ENCODE data around the gene SAP130. TPM values are rescaled to one million over a fixed set of nuclear protein-coding genes. Genes with fewer than 3 reads are reported as not detected.

The SAP130 gene
- total and polyA plus RNA-seq, 2 of the 4 experiments (the other 2 are of a cell fraction): 6.1 to 17.1 TPM

DNA sequence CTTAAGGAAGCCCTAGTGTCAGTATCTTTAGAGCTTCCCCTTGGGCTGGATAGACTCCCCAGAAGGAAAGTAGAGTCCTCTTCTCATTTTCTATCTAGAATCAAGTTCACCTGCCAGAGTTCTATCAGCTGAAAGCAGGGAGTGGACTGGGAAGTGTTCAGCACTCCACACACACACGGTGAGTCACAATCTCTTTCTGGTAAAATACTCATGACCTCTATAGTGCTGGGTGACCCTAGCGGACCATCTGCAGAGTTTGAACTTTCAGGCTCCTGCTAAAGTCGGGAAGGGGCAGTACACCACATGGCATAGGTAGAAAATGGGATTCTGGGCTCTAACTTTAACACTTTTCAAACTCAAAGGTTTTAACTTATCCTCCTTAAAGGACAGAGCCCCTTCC is 43.3 kb downstream of the SAP130 start:
- Histone ChIP-seq H3K56ac (ENCODE audit: extremely low read depth, insufficient read depth, low read length) (no peak overlapping the region), H3K9ac (ENCODE audit: low read depth, low read length) (no peak overlapping the region), H2BK20ac (ENCODE audit: low read depth, low read length) (no peak overlapping the region), H3K18ac (ENCODE audit: low read depth, low read length) (no peak overlapping the region), H4K20me1 (ENCODE audit: insufficient read depth, low read length) (no peaks in the 10 kb centered on the region; the same call in 1 of the 2 replicates), H3K4ac (ENCODE audit: low read depth, low read length) (no peak overlapping the region), H3K4me3 (ENCODE audit: insufficient read depth, low read depth, low read length) (no peak overlapping the region), H2AFZ (replicated peaks; ENCODE audit: low read length, poor library complexity) (no peak overlapping the region), H3K79me1 (ENCODE audit: low read depth in 1 of 2, low read length in 2 of 2) (peaks cover 9 to 20% of the 10 kb centered on the region in 2 experiments; a peak in 2 of 4 replicates), H3K27ac (ENCODE audit: insufficient read depth, low read length) (no peak overlapping the region), H3K36me3 (ENCODE audit: control insufficient read depth, insufficient read depth, low read length) (peaks cover 46% of the 10 kb centered on the region), H2BK5ac (ENCODE audit: low read depth, low read length, poor library complexity, severe bottlenecking) (no peak overlapping the region), H3K27me3 (ENCODE audit: control insufficient read depth, insufficient read depth, low read length) (no peaks in the 10 kb centered on the region), H4K5ac (ENCODE audit: low read depth, low read length) (no peak overlapping the region), H2AK9ac (replicated peaks; ENCODE audit: low read depth, low read length, poor library complexity) (no peak overlapping the region), H2AK5ac (ENCODE audit: low read depth, low read length) (no peak overlapping the region), H2BK15ac (ENCODE audit: low read depth, low read length) (no peak overlapping the region), H3K9me1 (ENCODE audit: insufficient read depth, low read length) (peaks cover 5% of the 10 kb centered on the region; the same call in 1 of the 2 replicates), H3K14ac (replicated peaks; ENCODE audit: low read depth, low read length) (no peak overlapping the region), H3K4me1 (ENCODE audit: control insufficient read depth, insufficient read depth, low read length) (no peaks in the 10 kb centered on the region; the same call in 1 of the 2 replicates), H4K91ac (ENCODE audit: insufficient read depth, low read depth, low read length) (no peak overlapping the region), H4K8ac (ENCODE audit: low read depth in 2 of 2, low read length in 2 of 2) (no peak overlapping the region), H2BK120ac (ENCODE audit: low read depth, low read length) (no peak overlapping the region), H3K23ac (ENCODE audit: low read depth, low read length) (no peak overlapping the region), H3K4me2 (ENCODE audit: low read depth, low read length) (no peak overlapping the region), H3K9me3 (ENCODE audit: control insufficient read depth, insufficient read depth, low read length) (no peaks in the 10 kb centered on the region)
- WGBS, 2 experiments (ENCODE audit: extremely low coverage in 2 of 2, insufficient read length in 1 of 2): no CpG with 5 or more reads among the region's 3 CpGs
- TF ChIP-seq NFE2L2 (IDR thresholded peaks at IDR 0.05; ENCODE audit: low read depth, low read length) (no peak), CHD1 (IDR thresholded peaks at IDR 0.05; ENCODE audit: low read depth, low read length) (no peak), MAZ (IDR thresholded peaks at IDR 0.05; ENCODE audit: borderline replicate concordance, low read depth, low read length) (no peak), MAFK (IDR thresholded peaks at IDR 0.05; ENCODE audit: low read depth, low read length) (no peak), RFX5 (IDR thresholded peaks at IDR 0.05; ENCODE audit: low read depth, low read length) (no peak), RCOR1 (IDR thresholded peaks at IDR 0.05; ENCODE audit: insufficient replicate concordance, low read length) (no peak), POLR2A (IDR thresholded peaks at IDR 0.05; ENCODE audit: low read depth, low read length) (no peak), SMC3 (IDR thresholded peaks at IDR 0.05; ENCODE audit: low read depth, low read length) (no peak), FOS (IDR thresholded peaks at IDR 0.05; ENCODE audit: low read depth, low read length) (no peak), MXI1 (IDR thresholded peaks at IDR 0.05; ENCODE audit: borderline replicate concordance, low read depth, low read length) (no peak), RAD21 (IDR thresholded peaks at IDR 0.05; ENCODE audit: low read length) (no peak), CEBPB (IDR thresholded peaks at IDR 0.05; ENCODE audit: low read depth, low read length) (no peak)
- TF ChIP-seq, protein P1, sequence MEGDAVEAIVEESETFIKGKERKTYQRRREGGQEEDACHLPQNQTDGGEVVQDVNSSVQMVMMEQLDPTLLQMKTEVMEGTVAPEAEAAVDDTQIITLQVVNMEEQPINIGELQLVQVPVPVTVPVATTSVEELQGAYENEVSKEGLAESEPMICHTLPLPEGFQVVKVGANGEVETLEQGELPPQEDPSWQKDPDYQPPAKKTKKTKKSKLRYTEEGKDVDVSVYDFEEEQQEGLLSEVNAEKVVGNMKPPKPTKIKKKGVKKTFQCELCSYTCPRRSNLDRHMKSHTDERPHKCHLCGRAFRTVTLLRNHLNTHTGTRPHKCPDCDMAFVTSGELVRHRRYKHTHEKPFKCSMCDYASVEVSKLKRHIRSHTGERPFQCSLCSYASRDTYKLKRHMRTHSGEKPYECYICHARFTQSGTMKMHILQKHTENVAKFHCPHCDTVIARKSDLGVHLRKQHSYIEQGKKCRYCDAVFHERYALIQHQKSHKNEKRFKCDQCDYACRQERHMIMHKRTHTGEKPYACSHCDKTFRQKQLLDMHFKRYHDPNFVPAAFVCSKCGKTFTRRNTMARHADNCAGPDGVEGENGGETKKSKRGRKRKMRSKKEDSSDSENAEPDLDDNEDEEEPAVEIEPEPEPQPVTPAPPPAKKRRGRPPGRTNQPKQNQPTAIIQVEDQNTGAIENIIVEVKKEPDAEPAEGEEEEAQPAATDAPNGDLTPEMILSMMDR (conservative IDR thresholded peaks at IDR 0.05; ENCODE audit: low read depth, low read length): no peak
- TF ChIP-seq, protein P2, sequence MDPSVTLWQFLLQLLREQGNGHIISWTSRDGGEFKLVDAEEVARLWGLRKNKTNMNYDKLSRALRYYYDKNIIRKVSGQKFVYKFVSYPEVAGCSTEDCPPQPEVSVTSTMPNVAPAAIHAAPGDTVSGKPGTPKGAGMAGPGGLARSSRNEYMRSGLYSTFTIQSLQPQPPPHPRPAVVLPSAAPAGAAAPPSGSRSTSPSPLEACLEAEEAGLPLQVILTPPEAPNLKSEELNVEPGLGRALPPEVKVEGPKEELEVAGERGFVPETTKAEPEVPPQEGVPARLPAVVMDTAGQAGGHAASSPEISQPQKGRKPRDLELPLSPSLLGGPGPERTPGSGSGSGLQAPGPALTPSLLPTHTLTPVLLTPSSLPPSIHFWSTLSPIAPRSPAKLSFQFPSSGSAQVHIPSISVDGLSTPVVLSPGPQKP (IDR thresholded peaks at IDR 0.05; ENCODE audit: borderline replicate concordance, low read depth, low read length): no peak
- TF ChIP-seq, protein P3, sequence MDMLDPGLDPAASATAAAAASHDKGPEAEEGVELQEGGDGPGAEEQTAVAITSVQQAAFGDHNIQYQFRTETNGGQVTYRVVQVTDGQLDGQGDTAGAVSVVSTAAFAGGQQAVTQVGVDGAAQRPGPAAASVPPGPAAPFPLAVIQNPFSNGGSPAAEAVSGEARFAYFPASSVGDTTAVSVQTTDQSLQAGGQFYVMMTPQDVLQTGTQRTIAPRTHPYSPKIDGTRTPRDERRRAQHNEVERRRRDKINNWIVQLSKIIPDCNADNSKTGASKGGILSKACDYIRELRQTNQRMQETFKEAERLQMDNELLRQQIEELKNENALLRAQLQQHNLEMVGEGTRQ (IDR thresholded peaks at IDR 0.05; ENCODE audit: low read depth, low read length): no peak
- DNase-seq (peak; percentile 60), ATAC-seq (ENCODE audit: low read depth) (no peak)
- CTCF ChIA-PET: no interaction called here
- BruUV-seq (replicated peaks): no TSS peak
- dilution Hi-C loops (cut with HindIII; ENCODE audit: low sequenced_read_pairs, unreplicated experiment): no loop called here
- POLR2A ChIA-PET (ENCODE audit: unreplicated experiment): no interaction called here
- intact Hi-C loops (cut with micrococcal nuclease): no loop called here
- in situ Hi-C loops (cut with MboI; ENCODE audit: low sequenced_read_pairs): loop anchor here (25.0 kb wide), 1 partner anchor 697 kb away; the partner anchor contains the start of gene ERCC3

Measured in IMR-90 (cell line).